Measurements from ENCODE around the gene UQCRC1.

The UQCRC1 gene

GRCh38 chr3:48614044-48614443 lies 4.6 kb upstream of the UQCRC1 start:
- no peak for TF ChIP-seq REST (IDR thresholded peaks at IDR 0.05; ENCODE audit: low read depth)

GRCh38 chr3:48612309-48612708 lies 2.9 kb upstream of the UQCRC1 start:
- TF ChIP-seq EP300 (IDR thresholded peaks at IDR 0.05; ENCODE audit: borderline replicate concordance) (no peak), MAX (IDR thresholded peaks at IDR 0.05) (no peak), FOXM1 (IDR thresholded peaks at IDR 0.05; ENCODE audit: borderline replicate concordance, low read depth) (no peak), REST (IDR thresholded peaks at IDR 0.05; ENCODE audit: low read depth) (no peak), TCF12 (IDR thresholded peaks at IDR 0.05; ENCODE audit: low read depth) (no peak), CREB1 (IDR thresholded peaks at IDR 0.05; ENCODE audit: low read depth) (no peak), EGR1 (IDR thresholded peaks at IDR 0.05) (no peak), ZBTB7A (IDR thresholded peaks at IDR 0.05; ENCODE audit: low read depth) (no peak), NFIC (IDR thresholded peaks at IDR 0.05) (no peak), USF1 (IDR thresholded peaks at IDR 0.05) (no peak), TAF1 (IDR thresholded peaks at IDR 0.05; ENCODE audit: low read depth) (no peak), CEBPB (IDR thresholded peaks at IDR 0.05) (no peak)

- TF ChIP-seq YY1 (IDR thresholded peaks at IDR 0.05; ENCODE audit: low read depth) (no peak), RAD21 (IDR thresholded peaks at IDR 0.05; ENCODE audit: low read depth) (no peak), TAF1 (IDR thresholded peaks at IDR 0.05; ENCODE audit: low read depth) (no peak), FOXM1 (IDR thresholded peaks at IDR 0.05; ENCODE audit: borderline replicate concordance, low read depth) (no peak), TEAD4 (IDR thresholded peaks at IDR 0.05) (no peak), USF1 (IDR thresholded peaks at IDR 0.05) (no peak), NFIC (IDR thresholded peaks at IDR 0.05) (no peak), EP300 (IDR thresholded peaks at IDR 0.05; ENCODE audit: borderline replicate concordance) (no peak), REST (IDR thresholded peaks at IDR 0.05; ENCODE audit: low read depth) (no peak), TCF12 (IDR thresholded peaks at IDR 0.05; ENCODE audit: low read depth) (no peak), MAX (IDR thresholded peaks at IDR 0.05) (no peak), ZBTB7A (IDR thresholded peaks at IDR 0.05; ENCODE audit: low read depth) (no peak), CREB1 (IDR thresholded peaks at IDR 0.05; ENCODE audit: low read depth) (no peak), CEBPB (IDR thresholded peaks at IDR 0.05) (no peak), EGR1 (IDR thresholded peaks at IDR 0.05) (no peak)
These were observed 1.9 kb downstream of the UQCRC1 start for GRCh38 chr3:48607519-48607918.

- TF ChIP-seq REST (IDR thresholded peaks at IDR 0.05; ENCODE audit: low read depth): no peak
- no peak for TF ChIP-seq FOXM1 (IDR thresholded peaks at IDR 0.05; ENCODE audit: borderline replicate concordance, low read depth)
- no peak for TF ChIP-seq USF1 (IDR thresholded peaks at IDR 0.05)
- no peak for TF ChIP-seq CEBPB (IDR thresholded peaks at IDR 0.05)
- TF ChIP-seq MAX (IDR thresholded peaks at IDR 0.05): no peak
- no peak for TF ChIP-seq EGR1 (IDR thresholded peaks at IDR 0.05)
- TF ChIP-seq YY1 (IDR thresholded peaks at IDR 0.05; ENCODE audit: low read depth): no peak
- TF ChIP-seq ZBTB7A (IDR thresholded peaks at IDR 0.05; ENCODE audit: low read depth): no peak
- TF ChIP-seq TCF12 (IDR thresholded peaks at IDR 0.05; ENCODE audit: low read depth): no peak
- no peak for TF ChIP-seq EP300 (IDR thresholded peaks at IDR 0.05; ENCODE audit: borderline replicate concordance)
- TF ChIP-seq CREB1 (IDR thresholded peaks at IDR 0.05; ENCODE audit: low read depth): no peak
These were observed 7.8 kb downstream of the UQCRC1 start for GRCh38 chr3:48601622-48601994.

All from Ishikawa (cell line).